Hepatocyte (in vitro differentiated cells): ENCODE data around the gene FRAT2.

ENCODE experiments used
- EZH2phosphoT487 ChIP-seq: fragments of 200-600 bp; sonication (generic); IDR thresholded peaks from one replicate; pipeline ENCODE4 v1.6.1; 2018; ENCODE audit warnings: antibody characterized with exemption, mild to moderate bottlenecking, low read depth, moderate library complexity; ENCODE audit not compliant: unreplicated experiment, severe bottlenecking
- TF ChIP-seq, protein P1 (sequence below): fragments of 200-600 bp; sonication (generic); IDR thresholded peaks from 2 replicates; pipeline ENCODE4 v1.5.1; 2016; ENCODE audit warnings: antibody characterized with exemption, mild to moderate bottlenecking; ENCODE audit not compliant: poor library complexity

- no peak for TF ChIP-seq EZH2phosphoT487
- TF ChIP-seq, protein P1, sequence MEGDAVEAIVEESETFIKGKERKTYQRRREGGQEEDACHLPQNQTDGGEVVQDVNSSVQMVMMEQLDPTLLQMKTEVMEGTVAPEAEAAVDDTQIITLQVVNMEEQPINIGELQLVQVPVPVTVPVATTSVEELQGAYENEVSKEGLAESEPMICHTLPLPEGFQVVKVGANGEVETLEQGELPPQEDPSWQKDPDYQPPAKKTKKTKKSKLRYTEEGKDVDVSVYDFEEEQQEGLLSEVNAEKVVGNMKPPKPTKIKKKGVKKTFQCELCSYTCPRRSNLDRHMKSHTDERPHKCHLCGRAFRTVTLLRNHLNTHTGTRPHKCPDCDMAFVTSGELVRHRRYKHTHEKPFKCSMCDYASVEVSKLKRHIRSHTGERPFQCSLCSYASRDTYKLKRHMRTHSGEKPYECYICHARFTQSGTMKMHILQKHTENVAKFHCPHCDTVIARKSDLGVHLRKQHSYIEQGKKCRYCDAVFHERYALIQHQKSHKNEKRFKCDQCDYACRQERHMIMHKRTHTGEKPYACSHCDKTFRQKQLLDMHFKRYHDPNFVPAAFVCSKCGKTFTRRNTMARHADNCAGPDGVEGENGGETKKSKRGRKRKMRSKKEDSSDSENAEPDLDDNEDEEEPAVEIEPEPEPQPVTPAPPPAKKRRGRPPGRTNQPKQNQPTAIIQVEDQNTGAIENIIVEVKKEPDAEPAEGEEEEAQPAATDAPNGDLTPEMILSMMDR: no peak
Measured at GRCh38 chr10:97347317-97347716, 12.8 kb upstream of the FRAT2 start.
